Body of pancreas (tissue), 4 donors: ENCODE data around the gene SH3PXD2B. TPM values are rescaled to one million over a fixed set of nuclear protein-coding genes. Genes with fewer than 3 reads are reported as not detected.
"Not testable (repeated sequence)": the region's sequence is repeated elsewhere in the genome, so short reads cannot be mapped to it uniquely, and the experiment has no call there.

ENCODE experiments used
- ATAC-seq: fragments of 150-250 bp; one replicate; pipeline ENCODE4 v1.9.1; 2016
- DNase-seq, 4 donors: peaks; one replicate each; pipeline ENCODE4 v3.0.0-alpha.2; 2019
- H3K27ac ChIP-seq, 4 donors: fragments of 200-600 bp; sonication (generic); 1 replicate in 3 of 4; 2 replicates in 1 of 4; pipeline versions ENCODE4 v1.5.1 to v1.6.1; 2016 to 2019; ENCODE audit warnings: mild to moderate bottlenecking in 1 of 4, mixed read lengths in 1 of 4, moderate library complexity in 1 of 4
- H3K27me3 ChIP-seq, 2 donors: fragments of 200-600 bp; sonication (generic); one replicate each; pipeline ENCODE4 v1.6.0; 2016; ENCODE audit warnings: mild to moderate bottlenecking in 1 of 2
- H3K36me3 ChIP-seq, 2 donors: fragments of 200-600 bp; sonication (generic); replicated peaks in 1 of 2; 2 replicates each; pipeline ENCODE4 v1.5.1; 2016; ENCODE audit warnings: low read depth in 2 of 2; ENCODE audit not compliant: insufficient read depth in 1 of 2
- H3K4me1 ChIP-seq: fragments of 200-600 bp; sonication (generic); one replicate; pipeline ENCODE4 v1.6.0; 2016
- H3K4me3 ChIP-seq, 2 donors: fragments of 200-600 bp; sonication (generic); 1 replicate in 1 of 2; 2 replicates in 1 of 2; pipeline ENCODE4 v1.5.1; 2016 to 2019
- H3K9me3 ChIP-seq, 3 donors: fragments of 200-600 bp; sonication (generic); 1 replicate in 2 of 3; 2 replicates in 1 of 3; pipeline ENCODE4 v1.5.1; 2016
- POLR2A ChIP-seq, 3 donors: fragments of 450-650 bp; IDR thresholded peaks; one replicate each; pipeline ENCODE4 v1.6.1; 2016; ENCODE audit warnings: antibody characterized with exemption in 3 of 3, mild to moderate bottlenecking in 2 of 3
- WGBS, 2 donors: methylation state at CpG; one replicate each; pipeline ENCODE4 v1.1.5; 2017; 5-methylcytosine and 5-hydroxymethylcytosine counted together
- intact Hi-C: fragments of 100-400 bp; cut with DNase I; formaldehyde crosslinking; loops from one replicate; pipeline ENCODE4 v1.15.1; 2023
- total RNA-seq, 2 donors: library from RNA; depleted of rRNA; stranded (reverse); fragments of >200 nt; gene quantifications; one replicate each; pipeline ENCODE4 v1.1.0, GENCODE V29; 2016
- TF ChIP-seq, protein P1 (sequence below), 7 experiments: fragments of 450-650 bp in 4 of 7; fragments of 200-600 bp in 3 of 7; sonication (generic) in 3 of 7; IDR thresholded peaks; one replicate each; pipeline ENCODE4 v1.5.1; 2016 to 2019; ENCODE audit warnings: antibody characterized with exemption in 7 of 7

The SH3PXD2B gene
- total RNA-seq, 2 donors from 2014 or later, result 9.9 to 16.9 TPM

GRCh38 chr5:172288465-172288864 is 165.9 kb downstream of the SH3PXD2B start:
- no peak for TF ChIP-seq POLR2A (IDR thresholded peaks at IDR 0.05)
- TF ChIP-seq, protein P1, sequence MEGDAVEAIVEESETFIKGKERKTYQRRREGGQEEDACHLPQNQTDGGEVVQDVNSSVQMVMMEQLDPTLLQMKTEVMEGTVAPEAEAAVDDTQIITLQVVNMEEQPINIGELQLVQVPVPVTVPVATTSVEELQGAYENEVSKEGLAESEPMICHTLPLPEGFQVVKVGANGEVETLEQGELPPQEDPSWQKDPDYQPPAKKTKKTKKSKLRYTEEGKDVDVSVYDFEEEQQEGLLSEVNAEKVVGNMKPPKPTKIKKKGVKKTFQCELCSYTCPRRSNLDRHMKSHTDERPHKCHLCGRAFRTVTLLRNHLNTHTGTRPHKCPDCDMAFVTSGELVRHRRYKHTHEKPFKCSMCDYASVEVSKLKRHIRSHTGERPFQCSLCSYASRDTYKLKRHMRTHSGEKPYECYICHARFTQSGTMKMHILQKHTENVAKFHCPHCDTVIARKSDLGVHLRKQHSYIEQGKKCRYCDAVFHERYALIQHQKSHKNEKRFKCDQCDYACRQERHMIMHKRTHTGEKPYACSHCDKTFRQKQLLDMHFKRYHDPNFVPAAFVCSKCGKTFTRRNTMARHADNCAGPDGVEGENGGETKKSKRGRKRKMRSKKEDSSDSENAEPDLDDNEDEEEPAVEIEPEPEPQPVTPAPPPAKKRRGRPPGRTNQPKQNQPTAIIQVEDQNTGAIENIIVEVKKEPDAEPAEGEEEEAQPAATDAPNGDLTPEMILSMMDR (IDR thresholded peaks at IDR 0.05), result no peak
- H3K4me3 ChIP-seq, result no peak overlapping the region
- peaks cover 11% of the 10 kb centered on the region for H3K4me1 ChIP-seq
- DNase-seq (no peak), ATAC-seq (no peak)
- H3K27ac ChIP-seq, result no peak overlapping the region
- no peaks in the 10 kb centered on the region for H3K36me3 ChIP-seq
- H3K9me3 ChIP-seq, result no peaks in the 10 kb centered on the region
- no peaks in the 10 kb centered on the region for H3K27me3 ChIP-seq
- intact Hi-C loops, result no loop called here
- 88 to 98% methylated on average over 4 of the region's 4 CpGs for WGBS, 2 donors

- 89 to 91% methylated on average over 3 of the region's 3 CpGs for WGBS, 2 donors
- DNase-seq, H3K27me3 ChIP-seq, H3K36me3 ChIP-seq, H3K4me1 ChIP-seq, ATAC-seq, H3K9me3 ChIP-seq, H3K4me3 ChIP-seq, intact Hi-C loops, H3K27ac ChIP-seq: not testable (repeated sequence)
These were observed 167.2 kb downstream of the SH3PXD2B start for GRCh38 chr5:172287140-172287539.

GRCh38 chr5:172285226-172286143 is 168.8 kb downstream of the SH3PXD2B start:
- H3K9me3 ChIP-seq, result no peaks in the 10 kb centered on the region
- no peak overlapping the region for H3K27ac ChIP-seq
- no peak overlapping the region for H3K4me3 ChIP-seq
- H3K36me3 ChIP-seq, result no peaks in the 10 kb centered on the region
- ATAC-seq (no peak), DNase-seq (no peak)
- TF ChIP-seq, protein P1 (IDR thresholded peaks at IDR 0.05), result no peak
- 71 to 77% methylated on average over 15 of the region's 15 CpGs for WGBS, 2 donors
- intact Hi-C loops, result no loop called here
- peaks cover 21% of the 10 kb centered on the region for H3K4me1 ChIP-seq
- no peaks in the 10 kb centered on the region for H3K27me3 ChIP-seq

DNA sequence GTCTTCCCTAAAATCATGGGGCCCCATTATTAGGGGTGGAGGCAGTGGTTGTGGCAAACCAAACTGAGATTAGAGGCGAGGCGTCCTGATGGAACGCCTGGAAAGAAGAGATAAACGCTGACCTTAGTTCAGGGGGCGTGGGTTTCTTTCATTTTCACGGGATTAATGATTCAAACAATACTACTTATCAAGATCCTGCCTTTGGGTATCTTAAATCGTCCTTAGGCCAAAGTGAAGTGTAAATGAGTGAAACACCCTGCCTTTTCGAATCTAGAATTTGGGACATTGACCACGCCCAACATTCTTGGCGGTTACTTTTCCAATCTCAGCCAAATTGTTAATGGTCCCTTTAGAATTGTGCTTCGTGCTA is 169.7 kb downstream of the SH3PXD2B start:
- H3K4me3 ChIP-seq, result peak overlapping the region; percentile 27 to 60
- H3K4me1 ChIP-seq, result peaks cover 21% of the 10 kb centered on the region
- H3K27me3 ChIP-seq, result no peaks in the 10 kb centered on the region
- 4 to 5% methylated on average over 11 of the region's 11 CpGs for WGBS, 2 donors
- intact Hi-C loops, result no loop called here
- H3K27ac ChIP-seq, result peak overlapping the region; percentile 91 to 97 (median 94)
- no peaks in the 10 kb centered on the region for H3K36me3 ChIP-seq
- DNase-seq (no peak), ATAC-seq (no peak)
- no peaks in the 10 kb centered on the region for H3K9me3 ChIP-seq
- TF ChIP-seq POLR2A (IDR thresholded peaks at IDR 0.05), result no peak
- TF ChIP-seq, protein P1 (IDR thresholded peaks at IDR 0.05), result no peak

DNA sequence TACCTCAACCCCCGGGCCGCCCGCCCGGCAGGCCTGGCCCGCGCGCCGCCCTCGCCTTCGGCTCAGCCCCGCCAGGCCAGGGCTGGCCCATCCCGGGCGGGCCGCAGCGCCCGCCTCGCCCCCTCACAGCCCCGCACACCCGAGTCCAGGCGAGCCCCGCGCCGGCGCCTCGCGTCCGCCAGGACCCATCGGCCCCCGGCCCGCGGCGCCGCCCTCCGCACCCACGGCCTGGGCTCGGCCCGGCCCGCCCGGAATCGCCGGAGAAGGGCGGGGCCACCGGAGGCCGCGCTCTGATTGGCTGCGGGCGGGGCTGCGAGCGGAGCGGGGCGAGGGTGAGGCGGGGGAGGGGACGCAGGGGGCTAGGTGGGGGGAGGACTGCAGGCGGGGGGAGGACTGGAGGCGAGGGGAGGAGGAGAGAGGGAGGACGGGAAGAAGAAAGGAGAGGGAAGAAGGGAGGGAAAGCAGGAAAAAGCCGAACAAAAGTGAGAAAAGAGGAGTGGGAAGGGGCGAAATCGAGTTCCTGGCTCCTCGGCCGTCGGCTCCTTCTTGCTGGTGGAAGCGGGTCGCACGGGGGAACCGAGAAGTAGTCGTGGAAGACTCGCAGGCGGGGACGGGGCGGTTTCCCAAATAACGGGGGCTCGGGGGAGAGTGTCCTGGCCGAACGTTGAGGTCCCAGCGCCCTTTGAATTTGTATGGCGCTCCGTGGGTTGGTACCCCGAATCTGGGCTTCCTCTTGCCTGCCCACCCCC is 170.3 kb downstream of the SH3PXD2B start:
- H3K36me3 ChIP-seq, result no peaks in the 10 kb centered on the region
- TF ChIP-seq, protein P1 (IDR thresholded peaks at IDR 0.05), result no peak
- peak in 2 of 3 donors; percentile 37 to 41 for TF ChIP-seq POLR2A (IDR thresholded peaks at IDR 0.05)
- no peaks in the 10 kb centered on the region for H3K9me3 ChIP-seq
- intact Hi-C loops, result no loop called here
- ATAC-seq (peak; percentile 90), DNase-seq (peak; percentile 78 to 86 (median 81))
- H3K4me3 ChIP-seq, result peak overlapping the region; percentile 27 to 60
- H3K27me3 ChIP-seq, result no peaks in the 10 kb centered on the region
- peak overlapping the region; percentile 91 to 97 (median 94) for H3K27ac ChIP-seq
- H3K4me1 ChIP-seq, result peaks cover 21% of the 10 kb centered on the region
- 0 to 3% methylated on average over 25 to 45 of the region's 79 CpGs for WGBS, 2 donors
